ENCODE measurements around the gene SMG9. TPM values are rescaled to one million over a fixed set of nuclear protein-coding genes. Genes with fewer than 3 reads are reported as not detected.

The SMG9 gene
- total RNA-seq, 4 donors from 2014 or later, result 14.6 to 49.8 (median 28.0) TPM

- Histone ChIP-seq H3K36me3 (no peaks in the 10 kb centered on the region), H3K4me1 (peaks cover 0 to 36% (median 18%) of the 10 kb centered on the region in 4 donors), H3K9me3 (no peaks in the 10 kb centered on the region), H3K27ac (peak overlapping the region in 2 of 4 donors; percentile 24 to 60), H3K27me3 (no peaks in the 10 kb centered on the region), H3K4me3 (no peak overlapping the region)
- 24 to 29% methylated on average over 3 of the region's 3 CpGs for WGBS, 2 donors
- no peak for DNase-seq (ENCODE audit: low spot score in 2 of 2)
- TF ChIP-seq CTCF (IDR thresholded peaks at IDR 0.05) (no peak), POLR2A (IDR thresholded peaks at IDR 0.05) (no peak), EP300 (IDR thresholded peaks at IDR 0.05) (no peak)
These were observed 8.7 kb upstream of the SMG9 start for GRCh38 chr19:43763473-43763939.

- Histone ChIP-seq H3K9me3 (no peaks in the 10 kb centered on the region), H3K27me3 (no peaks in the 10 kb centered on the region), H3K36me3 (no peaks in the 10 kb centered on the region), H3K27ac (peak overlapping the region in 1 of 4 donors; percentile 60), H3K4me3 (no peak overlapping the region), H3K4me1 (peaks cover 0 to 30% (median 18%) of the 10 kb centered on the region in 4 donors)
- DNase-seq (ENCODE audit: low spot score in 2 of 2), result no peak
- TF ChIP-seq POLR2A (IDR thresholded peaks at IDR 0.05), result no peak
- TF ChIP-seq CTCF (IDR thresholded peaks at IDR 0.05), result no peak
- no peak for TF ChIP-seq EP300 (IDR thresholded peaks at IDR 0.05)
- 82 to 87% methylated on average over 3 of the region's 3 CpGs for WGBS, 2 donors
These were observed 8.1 kb upstream of the SMG9 start for GRCh38 chr19:43762814-43763213.

GRCh38 chr19:43760941-43761340 lies 6.2 kb upstream of the SMG9 start:
- DNase-seq (ENCODE audit: low spot score in 2 of 2), result no peak
- Histone ChIP-seq H3K36me3 (no peaks in the 10 kb centered on the region), H3K9me3 (no peaks in the 10 kb centered on the region), H3K27me3 (no peaks in the 10 kb centered on the region), H3K27ac (no peak overlapping the region), H3K4me3 (no peak overlapping the region), H3K4me1 (peaks cover 0 to 29% (median 19%) of the 10 kb centered on the region in 4 donors)
- WGBS, 2 donors, result 84 to 92% methylated on average over 4 of the region's 4 CpGs
- TF ChIP-seq POLR2A (IDR thresholded peaks at IDR 0.05), result no peak
- no peak for TF ChIP-seq CTCF (IDR thresholded peaks at IDR 0.05)
- no peak for TF ChIP-seq EP300 (IDR thresholded peaks at IDR 0.05)

- H3K27ac ChIP-seq, result no peak overlapping the region
- H3K4me3 ChIP-seq, result no peak overlapping the region
- no peaks in the 10 kb centered on the region for H3K9me3 ChIP-seq
- H3K27me3 ChIP-seq, result no peaks in the 10 kb centered on the region
- H3K36me3 ChIP-seq, result no peaks in the 10 kb centered on the region
- H3K4me1 ChIP-seq, result peaks cover 0 to 24% (median 12%) of the 10 kb centered on the region in 4 donors
- no peak for TF ChIP-seq CTCF (IDR thresholded peaks at IDR 0.05)
- TF ChIP-seq POLR2A (IDR thresholded peaks at IDR 0.05), result no peak
- no peak for TF ChIP-seq EP300 (IDR thresholded peaks at IDR 0.05)
- WGBS, 2 donors, result 44 to 50% methylated on average over 5 of the region's 5 CpGs
- no peak for DNase-seq (ENCODE audit: low spot score in 2 of 2)
These were observed 4.8 kb upstream of the SMG9 start for GRCh38 chr19:43759515-43759914.

- WGBS, 2 donors, result 1 to 2% methylated on average over 28 of the region's 28 CpGs
- peak; percentile 57 to 72 for DNase-seq (ENCODE audit: low spot score in 2 of 2)
- Histone ChIP-seq H3K9me3 (no peaks in the 10 kb centered on the region), H3K36me3 (peaks cover 0 to 14% (median 0%) of the 10 kb centered on the region in 3 donors), H3K4me1 (peaks cover 0 to 46% (median 28%) of the 10 kb centered on the region in 4 donors), H3K27me3 (no peaks in the 10 kb centered on the region), H3K4me3 (peak overlapping the region; percentile 50 to 82 (median 72)), H3K27ac (peak overlapping the region; percentile 98 to 99 (median 98))
- TF ChIP-seq POLR2A (IDR thresholded peaks at IDR 0.05) (no peak), CTCF (IDR thresholded peaks at IDR 0.05) (no peak), EP300 (IDR thresholded peaks at IDR 0.05) (peak in 1 of 2 donors; percentile 24)
These were observed 567 bp upstream of the SMG9 start for GRCh38 chr19:43755256-43755801.

Measured in tibial nerve (tissue), 4 donors.